Subcutaneous adipose tissue (tissue), 4 donors: ENCODE results near the gene SFXN4. TPM values are rescaled to one million over a fixed set of nuclear protein-coding genes. Genes with fewer than 3 reads are reported as not detected.

Experiments used
- CTCF ChIP-seq: fragments of 450-650 bp; IDR thresholded peaks from one replicate; pipeline ENCODE4 v1.5.1; 2016; ENCODE audit warnings: low read depth, mild to moderate bottlenecking, control low read depth, antibody characterized with exemption, moderate library complexity
- total RNA-seq, 4 donors: library from RNA; depleted of rRNA; stranded (reverse); fragments of >200 nt; gene quantifications; one replicate each; pipeline ENCODE4 v1.1.0, GENCODE V29; 2016

SFXN4 gene
- total RNA-seq, 4 donors from 2014 or later = 14.5 to 20.0 (median 16.2) TPM

GRCh38 chr10:119183664-119184412 lies 18.3 kb upstream of the SFXN4 start:
- no peak for TF ChIP-seq CTCF

- no peak for TF ChIP-seq CTCF
These were observed 13.0 kb upstream of the SFXN4 start, which contains the start of gene PRDX3 for GRCh38 chr10:119178372-119179119. Gene PRDX3 (minus strand): TSS chr10:119178812. CDS start chr10:119178790, 22 bp downstream.

- TF ChIP-seq CTCF = no peak
These were observed 12.3 kb upstream of the SFXN4 start for GRCh38 chr10:119177708-119178371.

GRCh38 chr10:119176166-119176565 lies 10.7 kb upstream of the SFXN4 start:
- no peak for TF ChIP-seq CTCF

GRCh38 chr10:119174109-119174508 lies 8.6 kb upstream of the SFXN4 start:
- TF ChIP-seq CTCF = no peak

GRCh38 chr10:119167041-119167440 lies 1.5 kb upstream of the SFXN4 start:
- TF ChIP-seq CTCF = no peak

GRCh38 chr10:119166564-119166963 lies 1.1 kb upstream of the SFXN4 start:
- no peak for TF ChIP-seq CTCF
